ENCODE data around the gene GPR45.

DNA sequence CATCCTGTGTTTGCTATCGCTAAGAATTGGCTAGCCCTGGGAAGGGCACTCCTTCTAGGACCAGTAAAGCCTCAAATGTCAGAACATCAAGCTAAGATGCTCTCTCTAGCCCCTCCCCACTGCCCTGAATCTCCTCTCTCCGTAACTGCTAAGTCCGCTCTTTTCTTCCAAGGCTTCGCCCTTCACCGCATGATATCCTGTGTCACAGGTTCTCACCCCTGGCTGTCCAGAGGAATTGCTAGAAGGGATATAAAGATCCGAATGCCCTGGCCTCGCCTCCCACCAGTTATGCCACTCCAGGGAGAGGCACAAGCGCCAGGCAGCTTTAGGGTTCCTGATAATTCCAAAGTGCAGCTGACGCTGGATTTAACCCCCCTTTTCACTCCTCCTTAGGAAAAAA is 17.1 kb upstream of the GPR45 start:
- TF ChIP-seq EZH2phosphoT487 (IDR thresholded peaks at IDR 0.05; ENCODE audit: insufficient read depth, low read depth), result no peak
- no peak for TF ChIP-seq EZH2 (IDR thresholded peaks at IDR 0.05; ENCODE audit: insufficient read depth, poor library complexity, severe bottlenecking)
